ENCODE data around the gene AUTS2. TPM values are rescaled to one million over a fixed set of nuclear protein-coding genes. Genes with fewer than 3 reads are reported as not detected.

AUTS2 gene
- total and polyA plus RNA-seq, 4 donors, result 4.9 to 24.4 (median 7.0) TPM

DNA sequence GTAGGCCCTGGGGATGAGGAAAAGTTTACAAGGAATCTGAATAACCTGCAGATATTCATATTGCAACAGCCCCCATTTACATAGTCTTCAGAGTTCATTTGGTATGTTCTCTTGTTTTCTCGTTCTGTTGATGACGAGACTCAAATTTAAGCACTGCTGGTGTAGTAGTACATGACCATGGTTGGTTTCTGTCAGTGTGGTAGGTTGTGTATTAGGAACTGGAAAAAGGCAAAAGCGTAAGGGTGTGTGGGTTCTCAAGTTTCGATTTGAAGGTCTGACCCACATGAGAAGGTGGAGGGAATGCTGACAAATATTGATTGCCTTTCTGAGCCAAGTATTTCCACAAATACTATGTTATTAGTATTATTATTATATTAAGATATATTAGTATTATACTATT, 151.7 kb downstream of the AUTS2 start:
- no peak overlapping the region for H3K4me3 ChIP-seq (ENCODE audit: low read depth in 1 of 3, low read length in 3 of 3)
- no peaks in the 10 kb centered on the region for H3K27me3 ChIP-seq (ENCODE audit: control insufficient read depth in 4 of 4, insufficient read depth in 4 of 4, low read length in 3 of 4)
- DNase-seq (ENCODE audit: low spot score), result no peak
- no peaks in the 10 kb centered on the region for H3K36me3 ChIP-seq (ENCODE audit: control insufficient read depth in 4 of 4, insufficient read depth in 3 of 4, low read depth in 1 of 4, low read length in 3 of 4)
- 94% methylated on average over 4 of the region's 4 CpGs for WGBS
- H3K4me1 ChIP-seq (ENCODE audit: control insufficient read depth in 4 of 4, insufficient read depth in 4 of 4, low read length in 3 of 4), result no peaks in the 10 kb centered on the region
- no peak overlapping the region for H3K27ac ChIP-seq (ENCODE audit: low read depth in 1 of 2, low read length in 2 of 2)
- H3K9me3 ChIP-seq (ENCODE audit: control insufficient read depth in 4 of 4, low read length in 3 of 4), result no peaks in the 10 kb centered on the region
- H3K9ac ChIP-seq (ENCODE audit: low read depth in 1 of 2, low read length in 2 of 2), result no peak overlapping the region
- no peak for TF ChIP-seq GABPA (IDR thresholded peaks at IDR 0.05 in 1 of 2, conservative IDR thresholded peaks at IDR 0.05 in 1 of 2)
- TF ChIP-seq, protein P1, sequence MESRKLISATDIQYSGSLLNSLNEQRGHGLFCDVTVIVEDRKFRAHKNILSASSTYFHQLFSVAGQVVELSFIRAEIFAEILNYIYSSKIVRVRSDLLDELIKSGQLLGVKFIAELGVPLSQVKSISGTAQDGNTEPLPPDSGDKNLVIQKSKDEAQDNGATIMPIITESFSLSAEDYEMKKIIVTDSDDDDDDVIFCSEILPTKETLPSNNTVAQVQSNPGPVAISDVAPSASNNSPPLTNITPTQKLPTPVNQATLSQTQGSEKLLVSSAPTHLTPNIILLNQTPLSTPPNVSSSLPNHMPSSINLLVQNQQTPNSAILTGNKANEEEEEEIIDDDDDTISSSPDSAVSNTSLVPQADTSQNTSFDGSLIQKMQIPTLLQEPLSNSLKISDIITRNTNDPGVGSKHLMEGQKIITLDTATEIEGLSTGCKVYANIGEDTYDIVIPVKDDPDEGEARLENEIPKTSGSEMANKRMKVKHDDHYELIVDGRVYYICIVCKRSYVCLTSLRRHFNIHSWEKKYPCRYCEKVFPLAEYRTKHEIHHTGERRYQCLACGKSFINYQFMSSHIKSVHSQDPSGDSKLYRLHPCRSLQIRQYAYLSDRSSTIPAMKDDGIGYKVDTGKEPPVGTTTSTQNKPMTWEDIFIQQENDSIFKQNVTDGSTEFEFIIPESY (IDR thresholded peaks at IDR 0.05), result no peak
- TF ChIP-seq, protein P2, sequence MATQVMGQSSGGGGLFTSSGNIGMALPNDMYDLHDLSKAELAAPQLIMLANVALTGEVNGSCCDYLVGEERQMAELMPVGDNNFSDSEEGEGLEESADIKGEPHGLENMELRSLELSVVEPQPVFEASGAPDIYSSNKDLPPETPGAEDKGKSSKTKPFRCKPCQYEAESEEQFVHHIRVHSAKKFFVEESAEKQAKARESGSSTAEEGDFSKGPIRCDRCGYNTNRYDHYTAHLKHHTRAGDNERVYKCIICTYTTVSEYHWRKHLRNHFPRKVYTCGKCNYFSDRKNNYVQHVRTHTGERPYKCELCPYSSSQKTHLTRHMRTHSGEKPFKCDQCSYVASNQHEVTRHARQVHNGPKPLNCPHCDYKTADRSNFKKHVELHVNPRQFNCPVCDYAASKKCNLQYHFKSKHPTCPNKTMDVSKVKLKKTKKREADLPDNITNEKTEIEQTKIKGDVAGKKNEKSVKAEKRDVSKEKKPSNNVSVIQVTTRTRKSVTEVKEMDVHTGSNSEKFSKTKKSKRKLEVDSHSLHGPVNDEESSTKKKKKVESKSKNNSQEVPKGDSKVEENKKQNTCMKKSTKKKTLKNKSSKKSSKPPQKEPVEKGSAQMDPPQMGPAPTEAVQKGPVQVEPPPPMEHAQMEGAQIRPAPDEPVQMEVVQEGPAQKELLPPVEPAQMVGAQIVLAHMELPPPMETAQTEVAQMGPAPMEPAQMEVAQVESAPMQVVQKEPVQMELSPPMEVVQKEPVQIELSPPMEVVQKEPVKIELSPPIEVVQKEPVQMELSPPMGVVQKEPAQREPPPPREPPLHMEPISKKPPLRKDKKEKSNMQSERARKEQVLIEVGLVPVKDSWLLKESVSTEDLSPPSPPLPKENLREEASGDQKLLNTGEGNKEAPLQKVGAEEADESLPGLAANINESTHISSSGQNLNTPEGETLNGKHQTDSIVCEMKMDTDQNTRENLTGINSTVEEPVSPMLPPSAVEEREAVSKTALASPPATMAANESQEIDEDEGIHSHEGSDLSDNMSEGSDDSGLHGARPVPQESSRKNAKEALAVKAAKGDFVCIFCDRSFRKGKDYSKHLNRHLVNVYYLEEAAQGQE (IDR thresholded peaks at IDR 0.05), result no peak
- TF ChIP-seq RAD21 (IDR thresholded peaks at IDR 0.05), result no peak
- TF ChIP-seq FOXA1 (IDR thresholded peaks at IDR 0.05), result no peak
- TF ChIP-seq, protein P3, sequence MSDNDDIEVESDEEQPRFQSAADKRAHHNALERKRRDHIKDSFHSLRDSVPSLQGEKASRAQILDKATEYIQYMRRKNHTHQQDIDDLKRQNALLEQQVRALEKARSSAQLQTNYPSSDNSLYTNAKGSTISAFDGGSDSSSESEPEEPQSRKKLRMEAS (IDR thresholded peaks at IDR 0.05), result no peak
- no peak for TF ChIP-seq EGR1 (IDR thresholded peaks at IDR 0.05; ENCODE audit: low read depth in 2 of 2)
- no peak for TF ChIP-seq HNF4A (conservative IDR thresholded peaks at IDR 0.05)
- no peak for TF ChIP-seq FOXA2 (IDR thresholded peaks at IDR 0.05)
- TF ChIP-seq, protein P4, sequence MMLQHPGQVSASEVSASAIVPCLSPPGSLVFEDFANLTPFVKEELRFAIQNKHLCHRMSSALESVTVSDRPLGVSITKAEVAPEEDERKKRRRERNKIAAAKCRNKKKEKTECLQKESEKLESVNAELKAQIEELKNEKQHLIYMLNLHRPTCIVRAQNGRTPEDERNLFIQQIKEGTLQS (IDR thresholded peaks at IDR 0.05), result no peak

DNA sequence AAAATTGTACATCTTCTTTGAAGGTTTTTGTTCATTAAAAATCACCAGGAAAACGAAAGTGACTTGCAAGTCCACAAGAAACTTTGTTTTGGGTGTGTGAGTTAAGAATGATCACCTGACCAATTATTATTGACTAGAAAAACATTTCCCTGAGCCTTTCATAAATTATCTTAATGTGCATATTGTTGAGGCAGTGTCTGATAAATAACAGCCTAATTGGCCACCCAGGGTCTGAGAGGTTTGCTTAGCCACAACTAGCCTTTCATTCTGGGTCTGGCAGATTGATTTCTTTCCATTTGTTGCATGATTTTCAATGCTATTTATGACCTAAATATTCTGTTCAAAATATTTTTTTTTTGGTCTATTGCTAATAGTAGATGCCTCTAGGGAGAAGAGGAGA, 152.8 kb downstream of the AUTS2 start:
- no peak for TF ChIP-seq JUND (IDR thresholded peaks at IDR 0.05)
- TF ChIP-seq, protein P2 (IDR thresholded peaks at IDR 0.05), result no peak
- no peak for TF ChIP-seq RXRA (IDR thresholded peaks at IDR 0.05)
- no peak for TF ChIP-seq FOXA1 (IDR thresholded peaks at IDR 0.05)
- TF ChIP-seq, protein P1 (IDR thresholded peaks at IDR 0.05), result no peak
- TF ChIP-seq RAD21 (IDR thresholded peaks at IDR 0.05), result no peak
- no peak for TF ChIP-seq GABPA (IDR thresholded peaks at IDR 0.05 in 1 of 2, conservative IDR thresholded peaks at IDR 0.05 in 1 of 2)
- no peak for TF ChIP-seq FOXA2 (IDR thresholded peaks at IDR 0.05)
- H3K9ac ChIP-seq (ENCODE audit: low read depth in 1 of 2, low read length in 2 of 2), result no peak overlapping the region
- H3K9me3 ChIP-seq (ENCODE audit: control insufficient read depth in 4 of 4, low read length in 3 of 4), result no peaks in the 10 kb centered on the region
- H3K4me1 ChIP-seq (ENCODE audit: control insufficient read depth in 4 of 4, insufficient read depth in 4 of 4, low read length in 3 of 4), result no peaks in the 10 kb centered on the region
- no peak for DNase-seq (ENCODE audit: low spot score)
- no peak overlapping the region for H3K4me3 ChIP-seq (ENCODE audit: low read depth in 1 of 3, low read length in 3 of 3)
- WGBS, result 84% methylated on average over 1 of the region's 1 CpG
- H3K27ac ChIP-seq (ENCODE audit: low read depth in 1 of 2, low read length in 2 of 2), result no peak overlapping the region
- no peaks in the 10 kb centered on the region for H3K27me3 ChIP-seq (ENCODE audit: control insufficient read depth in 4 of 4, insufficient read depth in 4 of 4, low read length in 3 of 4)
- no peaks in the 10 kb centered on the region for H3K36me3 ChIP-seq (ENCODE audit: control insufficient read depth in 4 of 4, insufficient read depth in 3 of 4, low read depth in 1 of 4, low read length in 3 of 4)
